GM18502 (cell line): ENCODE data around the gene FOXF2.

Experiments used
- ATAC-seq: cut with Tn5 transposase; IDR thresholded peaks from one replicate; pipeline ENCODE4 v1.9.1; 2021; ENCODE audit warnings: mild to moderate bottlenecking; ENCODE audit not compliant: unreplicated experiment, poor library complexity

The FOXF2 gene

DNA sequence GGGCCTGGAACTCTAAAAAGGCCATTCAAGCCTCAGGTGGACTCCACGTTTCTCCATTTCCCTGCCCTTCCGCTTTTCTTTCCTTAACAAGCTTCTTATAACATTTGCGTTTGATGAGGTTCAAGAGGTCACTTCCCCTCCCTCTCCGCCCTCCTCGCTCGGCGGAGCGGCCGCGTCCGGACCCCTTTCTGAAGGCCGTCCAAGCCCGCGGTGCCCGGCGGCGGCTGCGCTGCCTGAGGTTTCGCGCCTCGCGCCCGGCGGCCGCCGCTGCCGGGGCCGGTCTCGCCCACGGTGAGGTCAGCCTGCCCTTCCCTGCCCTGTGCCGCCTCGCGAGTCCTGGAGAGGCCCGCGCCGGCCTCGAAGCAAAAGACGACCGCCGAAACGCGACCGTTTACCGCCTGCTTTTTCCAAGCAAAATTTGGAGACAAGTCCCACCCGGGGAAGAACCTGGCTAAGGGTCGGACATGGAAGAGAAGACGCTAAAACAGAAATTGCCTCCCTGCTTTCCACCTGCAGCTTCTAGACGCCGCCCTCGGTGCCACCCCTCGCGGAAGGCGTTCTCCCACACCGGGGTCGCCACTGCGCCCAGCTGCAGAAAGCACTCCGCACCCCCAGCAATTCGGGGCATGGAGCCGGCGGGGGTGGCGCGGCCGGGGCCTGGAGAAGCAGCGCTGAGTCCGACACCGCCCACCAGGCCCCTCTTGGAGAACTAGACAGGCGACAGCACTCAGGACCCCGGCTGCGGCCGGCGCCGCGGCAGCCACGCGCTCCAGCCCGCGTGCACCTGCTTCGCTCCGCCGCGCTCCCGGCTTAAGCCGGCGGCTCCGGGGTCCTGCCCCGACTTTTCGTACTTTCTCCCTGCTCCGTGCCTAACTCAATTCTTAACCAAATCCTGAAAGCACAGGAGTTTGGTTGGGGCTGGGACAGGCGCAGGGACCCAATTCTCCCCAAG lies 11.0 kb upstream of the FOXF2 start:
- no peak for ATAC-seq

DNA sequence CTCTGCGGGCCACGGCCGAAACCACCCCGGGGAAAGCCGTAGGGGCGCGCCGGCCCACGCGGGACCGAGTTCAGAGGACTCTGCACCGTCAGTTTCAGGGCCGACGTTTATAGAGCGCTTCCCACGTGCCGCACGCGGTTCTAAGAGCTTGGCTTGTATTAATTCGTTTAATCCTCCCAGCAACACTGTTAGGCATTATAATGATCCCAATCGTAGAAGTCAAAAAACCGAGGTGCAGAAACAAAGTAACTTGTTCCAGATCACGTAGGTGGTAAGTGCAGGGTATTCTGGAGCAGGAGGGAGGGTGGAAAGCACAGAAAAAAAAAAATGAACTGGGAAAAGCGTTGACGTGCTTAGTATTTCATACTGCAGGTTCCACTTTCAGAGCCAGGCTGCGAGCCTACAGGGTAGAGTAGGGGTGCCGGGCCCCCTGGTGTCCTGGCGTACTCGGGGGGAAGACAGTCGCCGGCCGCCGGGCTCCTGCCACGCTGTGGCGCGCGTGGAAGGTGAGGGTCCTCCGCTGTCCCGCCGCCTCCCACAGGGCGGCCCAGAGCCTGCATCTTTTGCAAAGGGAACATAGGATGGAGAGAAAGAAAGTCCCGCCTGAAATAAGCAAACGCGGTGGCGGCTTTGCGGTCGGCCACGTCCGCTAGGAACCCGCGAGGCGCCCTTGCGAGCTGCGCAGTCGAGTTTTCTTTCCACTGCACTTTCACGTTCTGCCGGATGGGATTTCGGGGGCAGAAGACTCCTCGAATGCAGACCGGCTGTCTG lies 10.2 kb upstream of the FOXF2 start:
- no peak for ATAC-seq

DNA sequence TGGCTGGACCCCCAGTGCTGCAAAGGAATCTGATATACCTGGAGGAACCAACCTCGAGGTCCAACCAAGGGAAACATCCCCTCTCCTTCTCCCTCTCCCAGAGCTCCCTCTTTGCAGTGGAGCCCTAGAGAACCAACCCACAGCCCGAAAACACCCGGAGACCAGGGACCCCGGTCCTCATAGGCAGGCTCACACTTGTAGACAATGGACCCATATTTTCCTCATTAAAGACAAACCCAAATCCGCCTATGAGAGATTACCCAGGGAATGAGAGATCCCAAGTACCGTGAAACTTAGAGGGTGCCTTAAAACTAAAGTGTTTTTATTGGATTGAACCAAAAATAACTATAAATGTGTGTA lies 9.6 kb upstream of the FOXF2 start:
- no peak for ATAC-seq

DNA sequence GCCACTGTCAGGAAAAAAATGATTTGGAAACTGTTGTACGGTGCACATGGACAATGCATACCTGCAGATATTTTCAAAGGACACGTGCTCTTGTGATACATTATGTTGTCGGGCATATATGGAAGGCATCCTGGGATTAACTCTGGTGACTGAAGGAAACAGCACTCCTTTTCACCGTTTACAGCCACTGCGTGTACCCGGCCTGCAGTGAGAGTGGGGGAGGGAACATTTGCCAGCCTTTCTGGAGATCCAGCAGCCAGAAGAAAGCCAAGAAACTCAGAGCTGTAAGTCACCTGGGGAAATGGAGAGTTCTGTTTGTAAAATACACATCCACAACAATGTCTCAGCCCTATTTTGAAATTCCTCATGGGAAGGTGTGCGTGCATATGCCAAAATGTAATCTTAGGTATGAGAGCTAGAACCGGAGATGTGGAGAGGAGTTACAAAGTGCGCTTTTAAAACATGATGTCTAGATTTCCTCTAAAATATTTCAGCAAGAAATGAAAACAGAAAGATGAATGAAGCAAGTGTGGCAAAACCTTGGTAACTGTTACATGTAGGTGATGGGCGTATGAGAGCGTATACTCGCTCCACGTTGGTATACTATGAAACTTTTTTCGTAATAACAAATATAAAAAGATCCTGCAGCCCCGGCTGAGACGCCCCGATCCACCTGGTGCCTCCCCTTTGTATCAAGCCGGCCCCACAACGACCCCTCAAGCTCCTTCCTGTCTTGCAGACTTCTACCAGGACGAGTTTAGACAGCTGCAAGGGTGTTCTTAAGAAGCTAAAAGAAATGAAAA lies 8.6 kb upstream of the FOXF2 start:
- no peak for ATAC-seq

DNA sequence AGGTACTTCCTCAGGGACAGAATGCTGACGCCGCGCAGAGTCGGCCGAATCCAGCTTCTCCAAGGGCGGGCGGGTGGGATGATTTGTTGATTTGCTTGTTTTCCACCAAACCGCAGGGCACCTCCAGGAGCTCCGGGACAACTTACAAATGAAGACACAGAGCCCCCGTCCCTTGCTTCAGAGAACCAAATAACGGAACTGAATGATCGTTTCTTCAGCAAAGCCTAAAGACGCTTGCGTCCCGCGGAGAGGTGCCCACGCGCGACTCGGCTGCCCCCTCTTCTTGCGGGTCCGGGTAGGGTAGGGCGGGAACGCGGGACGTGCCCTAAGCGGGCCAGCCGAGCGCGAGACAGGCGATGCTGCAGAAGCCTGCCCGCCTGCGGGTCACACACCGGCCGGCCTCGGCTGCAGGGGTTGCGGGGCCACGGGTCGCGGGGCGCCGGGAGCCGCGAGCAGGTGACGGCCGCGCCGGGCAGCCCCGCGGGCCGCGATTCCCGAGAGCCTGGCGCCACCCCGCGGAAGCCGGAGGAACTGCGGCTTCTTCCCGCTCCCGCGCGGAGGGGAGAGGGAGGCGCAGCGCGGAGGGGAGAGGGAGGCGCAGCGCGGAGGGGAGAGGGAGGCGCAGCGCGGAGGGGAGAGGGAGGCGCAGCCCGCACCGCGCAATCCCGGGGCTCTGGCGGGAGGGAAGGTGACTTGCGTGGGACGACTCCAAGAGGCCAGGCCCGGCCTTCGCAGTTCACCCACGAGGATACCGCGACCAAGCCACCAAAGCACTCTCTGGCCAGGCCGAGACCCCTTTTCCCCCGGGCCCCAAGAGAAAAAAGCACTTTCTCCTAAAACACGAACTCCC lies 7.7 kb upstream of the FOXF2 start:
- ATAC-seq, result no peak

DNA sequence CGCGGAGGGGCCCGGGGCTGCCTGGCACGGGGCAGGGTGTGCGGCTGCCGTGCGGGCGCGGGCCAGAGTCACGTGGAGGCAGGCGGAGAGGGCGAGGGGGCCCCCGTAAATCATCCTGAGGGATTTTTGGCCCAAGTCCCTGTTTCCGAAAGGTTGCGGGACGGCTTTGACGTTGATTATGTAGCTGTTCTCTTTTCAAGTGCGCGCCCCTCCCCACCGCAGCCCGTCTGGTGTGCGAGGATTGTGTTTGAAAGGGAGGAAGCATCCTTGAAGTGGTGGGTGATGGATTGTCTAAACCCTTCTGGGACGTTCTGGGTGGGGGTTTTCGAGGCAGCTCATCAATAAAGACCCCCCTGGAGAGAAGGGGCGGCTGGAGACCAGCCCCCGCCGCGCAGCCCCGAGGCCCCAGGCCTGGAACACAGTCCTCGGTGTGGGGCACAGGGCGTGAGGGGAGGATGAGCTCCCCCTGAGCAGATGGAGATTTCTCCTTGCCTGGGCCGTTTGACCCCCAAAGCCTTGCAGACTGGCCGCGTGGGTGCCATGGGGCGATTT lies 7.0 kb upstream of the FOXF2 start:
- no peak for ATAC-seq

DNA sequence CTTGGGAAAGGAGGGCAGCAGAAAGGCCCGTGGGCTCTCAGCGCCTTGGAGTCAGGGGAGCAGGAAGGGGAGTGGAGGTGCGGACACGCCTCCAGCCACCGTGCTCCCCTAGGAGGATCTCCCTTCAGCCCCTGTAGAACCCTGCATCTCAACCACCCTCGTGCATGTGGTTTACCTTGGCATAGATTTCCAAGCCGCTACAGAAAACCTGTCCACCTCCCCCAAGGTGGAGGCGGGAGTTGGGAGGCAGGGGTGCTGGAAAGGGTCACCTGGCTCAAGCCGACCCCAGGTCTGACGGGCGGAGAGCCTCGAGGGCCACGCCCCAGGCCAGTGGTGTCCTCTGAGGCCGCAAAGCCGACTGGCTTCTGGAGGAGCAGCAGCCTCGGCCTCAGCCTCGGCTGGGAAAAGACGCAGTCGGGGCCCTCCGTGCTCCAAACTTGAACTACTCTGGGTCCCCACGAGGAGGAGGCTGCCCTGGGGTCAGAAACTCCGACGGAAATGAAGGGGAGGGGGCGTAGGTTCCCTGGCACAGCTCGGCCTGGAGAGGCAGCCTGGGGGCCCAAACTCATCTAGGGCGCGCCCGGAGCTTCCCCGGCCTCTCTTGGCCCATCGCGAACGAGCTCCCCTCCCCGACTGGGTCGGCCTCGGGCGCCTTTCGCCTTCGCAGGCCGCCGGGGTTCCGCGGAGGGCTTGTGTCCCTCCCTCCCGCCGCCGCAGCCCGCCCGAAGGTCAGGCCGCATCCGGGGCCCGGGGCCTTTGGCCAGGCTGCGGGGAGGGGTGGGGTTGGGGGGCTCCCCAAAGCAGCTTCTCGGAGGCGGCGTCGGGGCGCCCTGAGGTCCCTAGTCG lies 6.3 kb upstream of the FOXF2 start:
- no peak for ATAC-seq

DNA sequence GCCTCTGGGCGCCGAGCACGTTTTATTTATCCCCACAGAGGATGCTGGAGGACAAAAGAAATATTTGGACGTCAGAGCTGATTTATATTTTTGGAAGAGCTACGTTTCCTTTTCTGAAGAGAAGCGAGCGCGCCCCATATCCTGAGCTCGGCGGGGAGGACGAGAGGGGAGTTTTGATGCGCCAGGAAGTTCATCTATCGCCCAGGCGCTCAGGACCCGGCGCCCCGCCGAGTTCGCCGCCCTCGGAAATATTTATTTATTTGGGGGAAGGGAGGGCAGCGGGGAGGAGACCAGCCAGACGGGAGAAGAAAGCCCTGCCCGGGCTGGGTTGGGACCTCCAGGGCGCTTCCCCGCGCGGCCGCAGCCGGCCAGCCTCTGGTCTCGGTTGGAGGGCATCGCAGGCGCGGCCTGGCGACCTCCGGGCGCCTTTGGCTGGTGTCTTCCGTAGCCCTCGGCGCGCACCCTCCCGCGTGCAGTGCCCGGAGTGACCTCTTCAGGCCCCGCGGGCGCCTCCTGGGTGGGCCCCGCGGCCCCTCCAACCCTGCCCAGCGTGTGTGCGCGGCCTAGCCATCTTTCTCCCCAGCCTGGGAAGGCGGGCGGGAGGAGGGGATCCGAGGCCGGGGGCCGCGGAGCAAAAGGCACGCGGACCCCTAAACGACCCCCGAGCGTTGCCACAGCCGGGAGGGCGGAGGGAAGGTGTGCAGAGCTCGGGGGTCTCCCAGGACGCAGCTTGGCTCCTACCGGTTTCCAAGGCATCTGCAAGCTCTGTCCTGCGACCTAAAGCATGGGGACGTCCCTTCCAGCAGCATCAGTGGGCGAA lies 5.4 kb upstream of the FOXF2 start:
- ATAC-seq, result no peak

DNA sequence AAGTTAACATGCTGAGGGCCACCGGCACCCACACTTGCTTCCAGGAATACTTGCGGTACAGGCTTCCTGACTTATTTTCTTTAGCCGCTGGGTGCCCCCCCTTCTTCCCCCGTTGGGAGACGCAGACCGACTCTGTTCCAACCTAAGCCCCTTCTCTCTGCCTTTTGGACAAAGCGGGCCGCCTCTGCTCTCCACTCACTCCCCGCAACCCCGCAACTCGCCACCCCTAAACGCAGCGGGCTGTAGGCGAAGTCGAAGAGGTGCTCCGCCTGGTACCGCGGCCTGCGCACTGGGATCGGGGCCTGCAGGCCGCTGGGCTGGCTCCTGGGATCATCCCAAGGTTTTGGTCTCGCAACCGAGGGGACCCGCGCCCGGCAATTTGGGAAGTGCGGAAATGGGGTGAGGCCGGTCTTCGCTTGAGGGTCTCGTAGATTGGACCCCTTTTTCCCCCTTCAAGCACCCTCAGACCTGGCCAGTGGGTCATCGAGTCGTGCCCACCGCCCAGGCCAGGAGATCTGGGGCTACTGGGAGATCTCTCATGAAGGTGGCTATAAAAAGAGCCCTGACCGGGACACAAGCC lies 4.7 kb upstream of the FOXF2 start:
- ATAC-seq, result no peak

DNA sequence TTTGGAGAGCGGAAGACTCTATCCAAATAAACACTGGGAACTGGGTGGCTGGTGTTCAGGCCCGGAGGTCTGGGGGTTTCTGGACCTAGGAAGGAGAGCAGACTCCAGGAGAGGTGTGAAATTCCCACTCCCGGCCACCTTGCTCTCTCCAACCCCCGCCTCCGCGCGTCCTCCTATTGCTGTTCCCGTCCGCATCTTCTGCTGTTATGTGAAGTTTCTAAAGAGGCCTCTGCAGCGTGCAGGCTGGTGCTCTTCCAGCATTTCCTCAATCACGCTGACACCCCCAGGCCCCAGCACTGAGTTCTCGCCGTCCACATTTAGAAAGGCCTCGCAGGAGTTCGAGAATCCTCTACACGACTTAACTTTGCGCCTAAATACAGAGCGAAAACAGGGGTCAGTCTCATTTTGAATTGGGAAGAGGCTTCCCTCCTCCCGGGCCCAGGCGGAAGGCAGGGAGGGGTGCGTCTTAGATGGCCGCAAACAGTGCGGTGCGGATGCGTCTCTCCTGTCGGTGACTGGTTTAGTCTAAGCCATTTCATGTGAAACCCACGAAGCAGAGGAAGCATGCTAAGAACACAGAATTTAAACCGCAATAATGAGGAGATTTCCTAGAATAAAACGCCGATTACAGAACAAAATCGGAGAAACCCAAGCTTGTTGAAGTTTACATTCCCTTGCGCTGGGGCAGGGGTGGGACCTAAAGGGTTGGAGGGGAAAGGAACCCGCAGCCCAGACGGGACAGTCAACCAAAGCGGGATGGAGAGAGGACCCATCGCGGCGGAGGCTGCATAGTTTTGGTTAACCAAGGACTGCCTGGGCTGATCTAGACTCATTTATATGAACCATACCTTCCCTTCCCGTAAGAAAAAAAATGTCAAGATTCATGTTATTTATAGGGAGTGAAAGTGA lies 4.0 kb upstream of the FOXF2 start:
- ATAC-seq, result no peak

DNA sequence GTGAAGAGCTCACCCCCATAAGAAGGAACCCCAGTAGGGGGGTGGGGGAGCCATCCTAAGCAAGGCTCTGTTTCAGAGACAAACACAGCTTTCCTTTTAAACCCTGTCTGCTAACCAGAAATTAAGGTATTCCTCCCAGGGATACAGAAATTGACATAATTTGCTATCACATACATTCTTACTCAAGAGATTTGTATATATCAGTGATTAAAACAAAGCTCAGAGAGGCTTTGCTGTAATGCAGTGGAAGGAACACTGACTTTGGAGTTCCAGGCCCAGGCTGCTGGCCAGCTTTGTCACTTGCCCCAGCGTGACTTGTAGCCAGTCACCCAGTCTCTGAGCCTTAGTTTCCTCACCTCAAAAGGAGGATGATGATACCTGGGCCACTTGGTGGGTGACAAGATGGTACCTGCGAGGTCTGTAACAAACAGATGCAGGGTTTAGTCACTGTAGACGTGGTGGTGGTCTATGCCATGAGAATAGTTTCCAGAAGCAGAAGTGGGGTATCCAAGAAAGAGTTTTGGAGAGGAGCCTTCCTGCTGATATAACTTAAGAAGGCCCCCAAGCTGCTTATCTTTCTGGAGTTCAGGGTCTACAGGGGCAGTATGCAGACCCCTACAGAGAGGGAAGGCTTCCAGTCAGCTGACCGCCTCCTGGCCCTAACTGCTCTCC lies 3.2 kb upstream of the FOXF2 start:
- ATAC-seq, result no peak

DNA sequence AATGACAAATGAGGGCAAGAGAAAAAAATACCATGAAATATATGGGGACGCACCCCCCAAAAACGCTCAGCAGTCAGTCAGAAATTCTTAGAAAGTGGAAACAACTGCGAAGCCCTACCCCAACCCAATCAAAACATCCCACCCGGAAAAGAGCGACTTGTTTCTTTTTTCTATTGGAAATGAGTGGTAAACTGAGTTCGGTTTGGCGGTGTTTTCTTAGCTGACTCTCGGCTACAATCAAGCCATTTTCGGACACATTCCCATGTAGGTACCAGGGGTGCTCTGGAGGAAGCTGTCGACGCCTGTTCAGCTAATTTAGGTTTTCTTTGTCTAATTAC lies 1.9 kb upstream of the FOXF2 start:
- ATAC-seq, result no peak

DNA sequence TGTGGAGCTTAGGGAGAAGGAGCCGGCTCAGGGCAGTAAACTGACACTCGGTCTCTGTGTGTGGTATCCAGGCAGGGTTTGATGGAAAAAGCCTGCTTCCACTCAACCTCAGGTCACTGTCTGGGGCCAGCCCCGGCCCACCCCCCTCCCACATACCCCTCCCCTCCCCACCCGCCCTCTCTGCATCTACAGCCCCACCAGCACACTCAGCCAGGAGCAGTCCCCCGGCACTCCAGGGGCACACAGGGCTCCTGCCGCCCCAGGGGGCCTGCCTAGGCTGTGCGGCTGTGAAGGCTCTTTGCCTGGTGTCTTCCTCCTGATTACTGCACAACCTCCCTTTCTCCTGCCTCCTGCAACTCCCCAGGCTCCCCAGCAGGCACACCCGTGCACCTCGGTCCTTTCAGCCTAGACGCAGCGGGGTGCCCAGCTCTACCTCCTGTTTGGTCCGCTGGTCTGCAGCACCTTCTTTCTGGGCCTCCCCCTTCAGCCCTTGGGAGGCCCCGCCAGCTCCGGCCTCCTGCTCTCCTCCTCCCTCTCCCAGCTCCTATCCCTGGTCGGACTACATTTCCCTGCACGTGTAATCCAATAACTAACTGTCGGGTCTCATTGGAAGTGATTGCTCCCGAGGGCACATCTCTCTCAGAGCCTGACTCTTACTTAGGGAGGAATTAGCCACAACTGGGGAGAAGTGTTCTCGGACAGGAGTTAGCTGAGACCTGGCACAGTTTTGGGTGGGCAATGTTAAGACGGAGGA lies 1.3 kb upstream of the FOXF2 start:
- ATAC-seq, result no peak

DNA sequence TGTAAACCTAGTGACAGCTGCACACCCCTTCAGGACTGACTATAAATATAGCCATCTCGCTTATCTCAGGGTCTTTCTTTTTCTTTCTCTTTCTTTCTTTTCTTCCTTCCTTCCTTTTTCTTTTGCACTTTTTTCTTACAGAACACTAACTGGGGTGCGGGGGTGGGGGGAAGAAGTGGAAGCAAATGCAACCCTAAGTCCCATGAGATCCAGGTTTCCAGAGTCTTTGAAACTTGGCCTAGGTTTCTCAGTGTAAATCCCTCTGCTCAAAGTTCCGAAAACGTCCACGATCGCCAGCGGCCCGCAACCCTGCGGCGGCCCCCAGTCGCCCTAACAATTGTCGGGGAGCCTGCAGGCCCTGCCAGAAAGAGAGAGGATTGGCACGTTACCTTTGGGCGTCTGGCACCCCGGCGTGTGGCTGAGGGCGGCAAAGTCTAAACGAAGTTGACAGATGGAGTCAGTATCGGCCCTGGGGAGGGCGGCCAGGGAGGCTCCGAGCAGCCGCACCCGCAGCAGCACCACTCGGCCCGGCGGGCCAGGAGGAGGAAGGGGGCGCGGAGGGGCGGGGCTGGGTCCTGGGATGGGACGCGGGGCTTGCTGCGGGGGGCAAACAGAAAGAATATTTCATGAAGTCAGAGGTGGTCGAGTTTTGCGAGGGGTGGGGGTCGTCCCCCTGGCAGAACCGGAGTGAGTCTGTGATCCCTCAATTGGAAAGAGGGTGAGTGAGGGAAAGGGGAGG lies 577 bp upstream of the FOXF2 start:
- no peak for ATAC-seq
